H7 (cell line): ENCODE data around the gene HMCN2. TPM values are rescaled to one million over a fixed set of nuclear protein-coding genes. Genes with fewer than 3 reads are reported as not detected.

Experiments used
- DNase-seq: peaks from one replicate; pipeline ENCODE4 v3.0.0; 2012
- H3K27me3 ChIP-seq: 2 replicates; pipeline ENCODE4 v1.6.0; 2011; ENCODE audit warnings: mild to moderate bottlenecking, low read length; ENCODE audit not compliant: control insufficient read depth, insufficient read depth
- H3K36me3 ChIP-seq: replicated peaks from 2 replicates; pipeline ENCODE4 v1.5.1; 2011; ENCODE audit warnings: low read length; ENCODE audit not compliant: control insufficient read depth, insufficient read depth
- H3K4me3 ChIP-seq: 2 replicates; pipeline ENCODE4 v1.5.1; 2011; ENCODE audit warnings: low read depth, mild to moderate bottlenecking, control low read depth, low read length, moderate library complexity; ENCODE audit not compliant: insufficient read depth
- total RNA-seq: library from RNA; depleted of rRNA; stranded (reverse); fragments of >200 nt; shearing (Covaris generic); gene quantifications from 2 replicates; pipeline ENCODE4 v1.2.3, GENCODE V29; 2014

Gene HMCN2
- total RNA-seq, 1 experiment from 2014 or later: 2.3 TPM

- Histone ChIP-seq H3K4me3 (no peak overlapping the region), H3K36me3 (no peaks in the 10 kb centered on the region), H3K27me3 (no peaks in the 10 kb centered on the region)
- no peak for DNase-seq
Measured at GRCh38 chr9:130453487-130453886, 187.9 kb downstream of the HMCN2 start.

- DNase-seq: no peak
- Histone ChIP-seq H3K36me3 (no peaks in the 10 kb centered on the region; the same call in 1 of the 2 replicates), H3K4me3 (no peak overlapping the region), H3K27me3 (no peaks in the 10 kb centered on the region)
Measured at GRCh38 chr9:130454096-130454811, 188.7 kb downstream of the HMCN2 start.

- Histone ChIP-seq H3K27me3 (no peaks in the 10 kb centered on the region), H3K36me3 (no peaks in the 10 kb centered on the region; the same call in 1 of the 2 replicates), H3K4me3 (no peak overlapping the region)
- no peak for DNase-seq
Measured at GRCh38 chr9:130454812-130455325, 189.3 kb downstream of the HMCN2 start.

GRCh38 chr9:130458027-130458803 lies 192.7 kb downstream of the HMCN2 start:
- Histone ChIP-seq H3K36me3 (no peaks in the 10 kb centered on the region; the same call in 1 of the 2 replicates), H3K4me3 (no peak overlapping the region), H3K27me3 (no peaks in the 10 kb centered on the region; the same call in 1 of the 2 replicates)
- DNase-seq: no peak

GRCh38 chr9:130458804-130459067 lies 193.2 kb downstream of the HMCN2 start:
- no peak for DNase-seq
- no peak overlapping the region for H3K4me3 ChIP-seq
- H3K36me3 ChIP-seq: no peaks in the 10 kb centered on the region; the same call in 1 of the 2 replicates

GRCh38 chr9:130459151-130459550 lies 193.6 kb downstream of the HMCN2 start:
- DNase-seq: no peak
- H3K4me3 ChIP-seq: no peak overlapping the region
- H3K27me3 ChIP-seq: no peaks in the 10 kb centered on the region; the same call in 1 of the 2 replicates
- no peaks in the 10 kb centered on the region; the same call in 1 of the 2 replicates for H3K36me3 ChIP-seq

More at GRCh38 chr9:130458804-130459067, 193.2 kb downstream of the HMCN2 start:
- H3K27me3 ChIP-seq: no peaks in the 10 kb centered on the region; the same call in 1 of the 2 replicates

- no peaks in the 10 kb centered on the region; the same call in 1 of the 2 replicates for H3K36me3 ChIP-seq
- H3K4me3 ChIP-seq: no peak overlapping the region
- no peaks in the 10 kb centered on the region; the same call in 1 of the 2 replicates for H3K27me3 ChIP-seq
- no peak for DNase-seq
Measured at GRCh38 chr9:130459941-130460669, 194.5 kb downstream of the HMCN2 start.

- H3K27me3 ChIP-seq: no peaks in the 10 kb centered on the region; the same call in 1 of the 2 replicates
- peak; percentile 96 for DNase-seq
- H3K4me3 ChIP-seq: no peak overlapping the region
- no peaks in the 10 kb centered on the region; the same call in 1 of the 2 replicates for H3K36me3 ChIP-seq
Measured at GRCh38 chr9:130461218-130461630, 195.7 kb downstream of the HMCN2 start.

- no peaks in the 10 kb centered on the region; the same call in 1 of the 2 replicates for H3K36me3 ChIP-seq
- no peaks in the 10 kb centered on the region; the same call in 1 of the 2 replicates for H3K27me3 ChIP-seq
- no peak overlapping the region for H3K4me3 ChIP-seq
- no peak for DNase-seq
Measured at GRCh38 chr9:130461731-130462130, 196.2 kb downstream of the HMCN2 start.

- no peak for DNase-seq
- Histone ChIP-seq H3K36me3 (no peaks in the 10 kb centered on the region; the same call in 1 of the 2 replicates), H3K4me3 (no peak overlapping the region), H3K27me3 (no peaks in the 10 kb centered on the region; the same call in 1 of the 2 replicates)
Measured at GRCh38 chr9:130462685-130463540, 197.4 kb downstream of the HMCN2 start.

GRCh38 chr9:130463763-130464745 lies 198.5 kb downstream of the HMCN2 start:
- H3K27me3 ChIP-seq: no peaks in the 10 kb centered on the region; the same call in 1 of the 2 replicates
- DNase-seq: no peak
- no peak overlapping the region for H3K4me3 ChIP-seq
- H3K36me3 ChIP-seq: no peaks in the 10 kb centered on the region; the same call in 1 of the 2 replicates

- no peak overlapping the region for H3K4me3 ChIP-seq
- H3K27me3 ChIP-seq: no peaks in the 10 kb centered on the region
- no peaks in the 10 kb centered on the region for H3K36me3 ChIP-seq
- no peak for DNase-seq
Measured at GRCh38 chr9:130465383-130466096, 200.0 kb downstream of the HMCN2 start.
